Limb (tissue), 2 donors: ENCODE results near the gene SLC24A4.

Experiments
- DNase-seq, 2 donors: peaks; one replicate each; pipeline ENCODE4 v3.0.0-alpha.2; 2016; ENCODE audit errors: extremely low spot score in 2 of 2

Gene SLC24A4

DNA sequence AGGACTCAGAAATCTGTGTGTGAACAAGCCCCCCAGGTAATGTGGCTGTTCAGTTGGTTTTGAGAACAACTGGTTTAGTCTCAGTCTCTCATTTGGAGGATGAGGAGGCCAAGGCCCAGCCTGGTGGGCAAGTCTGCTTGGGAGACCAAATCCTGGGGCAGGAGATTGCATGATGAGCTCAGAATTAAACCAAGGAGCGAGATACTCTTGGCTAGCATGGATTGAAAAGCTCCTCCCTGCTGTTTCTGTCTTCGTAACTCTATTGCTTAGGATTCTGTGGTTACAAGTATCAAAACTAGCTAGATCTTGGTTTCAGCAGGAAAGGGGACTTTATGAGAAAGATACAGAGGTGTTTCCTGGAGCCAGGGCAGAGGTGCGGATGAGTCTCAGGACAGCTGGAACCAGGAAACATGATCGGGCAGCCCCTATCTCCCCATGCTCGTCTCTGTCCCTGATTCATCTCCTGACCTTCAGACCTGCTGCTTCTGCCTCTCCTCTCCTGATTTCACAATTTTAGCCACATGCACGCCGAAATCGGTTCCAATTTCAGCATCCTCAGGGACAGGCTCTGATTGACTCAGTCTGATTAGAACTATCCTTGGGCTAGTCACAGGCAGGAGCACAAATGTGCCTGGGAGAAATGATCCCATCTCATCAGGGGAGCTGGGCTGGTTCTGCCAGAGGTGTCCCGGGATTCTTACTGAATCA is 150.4 kb downstream of the SLC24A4 start:
- no peak for DNase-seq

DNA sequence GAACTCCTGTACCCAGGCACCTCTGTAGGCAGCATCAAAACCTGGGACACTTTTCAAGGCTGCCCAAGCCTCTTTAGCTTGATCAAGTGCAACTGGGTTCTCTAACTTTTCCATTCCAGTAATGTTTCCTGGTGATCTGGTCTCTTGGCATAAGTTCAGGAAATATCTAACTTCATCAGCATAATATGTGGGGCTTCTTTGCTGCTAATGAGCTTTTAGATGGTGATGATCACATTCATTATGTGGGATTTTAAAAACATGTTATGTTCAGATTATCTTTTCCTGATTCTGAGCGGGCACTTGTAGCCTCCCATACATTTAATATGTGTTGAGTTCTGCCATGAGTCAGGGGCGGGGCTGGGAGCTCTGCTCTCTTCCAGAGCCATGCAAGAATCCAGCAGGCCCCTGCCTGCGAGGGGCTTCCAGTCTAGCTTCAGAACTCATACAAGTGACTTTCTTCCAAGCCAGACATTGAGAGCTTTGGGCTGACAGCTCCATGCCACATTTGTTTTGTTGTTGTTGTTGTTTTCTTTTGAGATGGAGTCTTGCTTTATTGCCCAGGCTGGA is 151.1 kb downstream of the SLC24A4 start:
- DNase-seq: no peak

DNA sequence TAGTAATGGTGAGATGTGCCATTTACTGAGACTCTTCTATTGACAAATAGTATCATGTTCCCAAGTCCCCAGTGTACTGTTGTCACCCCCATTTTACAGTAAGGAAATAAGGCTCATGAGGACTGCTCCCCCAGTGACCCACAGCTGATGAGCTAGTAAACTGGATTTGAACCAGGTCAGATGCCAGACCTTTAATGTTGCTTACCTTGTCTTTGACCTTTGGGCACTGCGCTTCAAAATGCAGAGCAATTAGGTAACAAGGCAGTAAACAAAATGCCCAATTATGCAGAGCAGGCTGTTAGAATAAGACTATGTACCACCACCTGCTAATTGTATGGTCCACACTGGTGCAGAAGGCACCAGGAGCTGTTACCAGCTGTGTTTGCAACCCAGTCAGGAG is 152.1 kb downstream of the SLC24A4 start:
- DNase-seq: no peak

DNA sequence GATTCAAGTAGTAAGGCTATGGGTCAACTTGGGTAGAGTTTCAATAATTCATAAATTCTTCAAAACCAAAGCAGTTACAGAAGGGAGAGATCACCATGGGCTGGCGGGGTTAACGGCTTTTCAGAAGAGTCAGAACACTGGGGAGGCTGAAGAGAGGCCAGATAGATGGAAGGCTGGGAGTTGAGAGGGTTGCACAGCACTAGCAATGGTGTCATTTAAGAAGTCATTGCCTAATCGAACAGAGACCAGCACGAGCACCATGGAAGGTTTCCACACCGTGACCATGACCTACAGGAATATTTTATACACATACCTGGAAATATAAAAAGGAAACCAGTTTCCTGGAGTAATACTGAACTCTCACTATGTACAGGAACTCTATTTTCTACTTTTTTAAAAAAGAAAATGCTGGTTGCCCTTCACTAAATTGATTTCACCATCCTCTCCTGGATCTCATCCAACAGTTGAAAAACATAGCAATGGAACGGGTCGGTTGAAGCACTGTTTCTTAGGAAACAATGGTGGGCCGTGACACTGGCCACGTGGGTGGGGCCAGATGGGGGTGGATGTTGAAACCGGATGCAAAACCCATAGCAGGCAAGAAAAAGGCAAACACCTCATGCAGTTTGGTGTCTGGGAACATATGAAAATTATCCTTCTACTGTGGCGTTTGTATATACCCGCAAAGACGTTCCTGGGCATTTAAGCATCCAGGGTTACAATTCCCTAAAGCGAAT is 152.7 kb downstream of the SLC24A4 start:
- no peak for DNase-seq

- DNase-seq: no peak
Measured at GRCh38 chr14:92480856-92481255, 157.9 kb downstream of the SLC24A4 start.

- DNase-seq: peak in 1 of 2 donors; percentile 18
Measured at GRCh38 chr14:92481386-92481785, 158.4 kb downstream of the SLC24A4 start.

GRCh38 chr14:92481811-92482555 is 159.0 kb downstream of the SLC24A4 start:
- peak in 1 of 2 donors; percentile 7 for DNase-seq

DNA sequence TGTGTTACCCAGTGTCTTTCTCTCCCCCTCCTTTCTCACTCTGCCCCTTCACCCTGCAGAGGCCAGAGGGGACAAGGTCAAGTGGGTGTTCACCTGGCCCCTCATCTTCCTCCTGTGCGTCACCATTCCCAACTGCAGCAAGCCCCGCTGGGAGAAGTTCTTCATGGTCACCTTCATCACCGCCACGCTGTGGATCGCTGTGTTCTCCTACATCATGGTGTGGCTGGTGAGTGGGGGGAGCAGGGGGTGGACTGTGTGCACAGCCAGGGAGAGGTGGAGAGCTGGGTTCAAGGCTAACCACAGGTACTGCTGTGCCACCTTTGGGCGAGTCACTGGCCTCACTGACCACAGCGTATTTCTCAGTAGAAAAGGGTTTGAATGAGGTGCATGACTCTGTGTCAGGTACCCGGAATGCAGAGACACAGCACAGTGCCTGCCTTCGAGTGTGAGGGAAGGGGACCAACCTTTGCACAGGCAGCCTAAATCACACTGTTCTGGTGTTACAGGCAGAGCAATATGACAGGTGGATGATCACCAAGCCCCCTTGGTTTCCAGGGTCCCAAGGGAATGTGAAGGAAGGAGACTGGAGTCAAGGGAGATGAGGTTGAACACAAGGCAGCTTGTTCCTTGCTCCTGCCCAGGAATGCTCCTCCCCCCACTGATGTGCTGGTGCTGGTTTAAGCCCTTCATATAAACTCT is 159.8 kb downstream of the SLC24A4 start:
- peak in 1 of 2 donors; percentile 6 for DNase-seq

- DNase-seq: no peak
Measured at GRCh38 chr14:92484132-92484823, 161.3 kb downstream of the SLC24A4 start.

DNA sequence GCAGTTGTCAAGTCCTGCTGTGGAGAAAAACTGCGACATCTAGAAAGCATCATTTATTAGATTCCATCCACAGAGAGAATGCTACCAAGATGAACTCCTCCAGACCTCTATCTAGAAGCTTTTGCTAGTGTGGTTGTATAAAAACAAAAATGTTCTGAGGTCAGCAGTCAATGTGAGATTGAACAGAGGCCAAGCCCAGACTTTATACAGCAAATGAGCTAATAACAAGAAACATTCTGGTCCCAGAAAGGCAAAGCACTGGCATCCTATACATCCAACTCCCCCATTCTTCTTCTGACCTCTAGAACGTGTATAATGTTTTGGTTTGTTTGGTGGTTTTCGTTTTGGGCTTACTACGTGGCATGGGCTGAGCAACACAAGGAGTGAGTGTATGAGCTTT is 163.9 kb downstream of the SLC24A4 start:
- DNase-seq: no peak

DNA sequence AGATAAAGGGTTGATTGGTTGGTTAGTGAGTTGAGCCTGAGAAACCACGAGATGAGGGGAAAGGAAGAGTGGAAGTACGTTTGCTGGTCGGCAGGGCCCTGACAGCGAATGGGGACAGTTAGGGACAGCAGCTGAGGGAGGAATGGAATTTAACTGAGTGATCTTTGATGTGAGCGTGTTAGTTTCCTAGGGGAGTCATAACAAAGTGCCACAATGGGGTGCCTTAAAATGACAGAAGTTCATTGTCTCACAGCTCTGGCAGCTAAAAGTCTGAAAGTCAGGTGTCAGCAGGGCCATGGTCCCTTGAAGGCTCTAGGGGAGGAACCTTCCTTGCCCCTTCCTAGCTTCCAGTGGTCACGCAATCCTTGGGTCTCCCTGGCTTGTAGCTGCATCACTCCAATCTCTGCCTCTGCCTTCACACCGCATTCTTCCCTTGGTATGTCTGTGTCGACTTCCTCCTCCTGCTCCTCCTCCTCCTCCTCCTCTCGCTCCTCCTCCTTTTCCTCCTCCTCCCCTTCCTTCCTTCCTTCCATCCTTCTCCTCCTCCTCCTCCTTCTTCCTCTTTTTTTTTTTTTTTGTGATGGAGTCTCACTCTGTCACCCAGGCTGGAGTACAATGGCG is 164.7 kb downstream of the SLC24A4 start:
- DNase-seq: no peak

DNA sequence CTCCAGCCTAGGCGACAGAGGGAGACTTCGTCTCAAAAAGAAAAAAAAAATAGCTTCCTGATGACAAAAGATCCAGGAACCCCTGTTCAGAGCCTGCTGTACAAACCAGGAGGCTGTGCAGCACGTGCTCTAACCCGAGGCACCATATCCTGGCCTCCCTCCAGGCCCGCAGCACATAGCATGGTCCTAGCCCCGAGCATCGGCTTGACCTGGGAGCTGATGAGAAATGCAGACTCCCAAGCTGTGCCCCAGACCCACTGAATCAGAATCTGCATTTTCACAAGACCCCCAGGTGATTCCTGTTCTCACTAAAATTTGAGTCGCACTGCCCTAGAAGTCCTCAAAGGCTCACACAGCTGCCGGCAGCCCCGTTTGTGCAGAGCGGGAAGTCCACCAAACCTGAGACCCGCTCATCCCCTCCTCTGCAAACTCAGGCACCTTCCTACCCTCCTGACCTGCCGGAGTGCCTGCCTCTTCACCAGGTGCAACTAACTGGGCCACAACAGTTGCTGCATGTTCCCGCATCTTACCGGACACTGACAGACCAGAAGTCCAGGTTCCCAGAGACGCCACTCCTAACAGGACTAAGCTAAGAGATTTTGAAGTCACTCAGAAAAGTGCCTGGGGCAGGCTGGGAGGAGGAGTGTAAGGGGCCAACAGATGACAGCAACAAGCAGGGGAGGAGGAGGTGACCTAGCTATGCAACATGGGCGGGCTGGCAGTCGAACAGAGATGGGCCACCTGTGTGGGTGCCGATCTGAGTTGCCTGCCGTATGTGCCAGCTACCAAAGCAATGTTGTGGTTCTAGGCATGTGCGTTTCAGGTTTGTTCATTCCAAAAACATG is 166.7 kb downstream of the SLC24A4 start:
- no peak for DNase-seq

DNA sequence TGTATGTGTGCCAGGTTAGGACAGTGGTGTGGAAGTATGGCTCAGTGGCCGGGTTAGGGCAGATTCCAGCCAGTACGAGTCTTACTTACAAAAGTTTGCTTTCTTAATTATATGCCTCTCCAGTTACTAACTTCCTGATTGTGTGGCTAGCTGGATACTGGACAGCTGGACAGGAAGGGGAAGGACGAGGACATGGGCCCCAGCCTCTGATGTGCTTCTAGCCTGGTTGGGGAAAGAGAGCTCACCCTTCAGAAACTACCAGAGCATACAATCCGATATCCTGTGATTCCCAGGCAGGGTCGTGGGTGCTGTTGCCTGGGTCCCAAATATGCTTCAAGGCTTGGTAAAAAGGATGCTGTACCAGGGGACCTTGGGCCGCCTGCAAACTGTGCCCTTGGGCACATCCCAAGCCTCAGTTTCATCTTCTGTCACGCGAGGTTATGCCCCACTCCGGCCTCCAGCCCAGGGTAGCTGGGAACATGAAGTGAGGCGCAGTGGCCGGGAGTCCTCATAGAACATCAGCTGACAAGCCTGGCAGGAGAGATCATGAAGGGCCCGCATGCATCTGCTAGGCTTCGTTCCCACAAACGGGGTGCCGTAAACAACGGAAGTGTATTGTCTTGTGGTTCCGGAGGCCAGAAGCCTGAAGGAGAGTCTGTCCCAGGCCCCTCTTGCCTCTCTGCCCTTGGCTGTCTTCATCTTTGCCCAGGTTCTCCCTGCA is 167.4 kb downstream of the SLC24A4 start:
- no peak for DNase-seq

GRCh38 chr14:92491782-92492181 is 168.8 kb downstream of the SLC24A4 start:
- no peak for DNase-seq

GRCh38 chr14:92492258-92492657 is 169.3 kb downstream of the SLC24A4 start:
- no peak for DNase-seq

DNA sequence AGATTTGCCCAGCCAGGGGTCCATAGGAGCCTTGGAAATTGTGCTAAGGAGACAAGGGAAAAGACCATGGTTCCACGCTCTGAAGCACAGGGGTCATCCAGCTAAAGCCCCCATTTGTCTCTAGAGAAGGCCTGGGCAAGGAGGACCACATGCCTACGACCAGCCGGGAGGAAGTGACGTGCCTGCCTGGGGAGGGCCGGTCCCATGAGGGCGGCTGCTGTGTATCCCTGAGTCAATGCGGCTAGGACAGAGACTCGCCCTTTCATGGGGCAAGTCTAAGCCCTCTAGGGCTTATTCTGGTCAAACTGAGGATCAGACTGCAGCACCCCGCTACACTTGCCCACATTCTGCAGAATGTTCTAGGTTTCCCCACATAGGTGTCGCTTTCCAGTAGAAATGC is 170.1 kb downstream of the SLC24A4 start:
- DNase-seq: no peak

GRCh38 chr14:92493492-92493891 is 170.5 kb downstream of the SLC24A4 start:
- DNase-seq: no peak

DNA sequence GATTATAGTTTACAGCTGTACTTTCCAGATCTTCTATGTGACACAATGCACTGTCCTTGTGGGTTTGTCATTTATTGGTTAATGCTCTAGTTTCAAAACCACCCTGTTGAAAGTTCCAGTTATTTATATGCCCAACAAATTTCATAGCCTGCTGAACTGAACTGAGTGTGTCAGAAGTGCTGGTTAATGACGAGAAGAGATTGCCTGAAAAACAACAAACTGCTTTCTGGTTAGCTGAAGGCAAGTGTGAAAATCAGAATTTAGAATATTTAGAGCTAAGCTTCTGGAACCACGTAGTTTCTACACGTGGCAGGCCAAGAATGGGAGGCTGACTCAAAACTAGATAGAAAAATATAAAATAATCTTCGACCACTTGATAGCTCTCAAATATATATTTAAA is 171.5 kb downstream of the SLC24A4 start:
- DNase-seq: no peak

- peak in 1 of 2 donors; percentile 19 for DNase-seq
Measured at GRCh38 chr14:92495027-92495426, 172.1 kb downstream of the SLC24A4 start.
